SH-SY5Y (cell line): Measurements from ENCODE around the gene DENND6A.

Source experiments
- GATA2 ChIP-seq: IDR thresholded peaks from 2 replicates; pipeline ENCODE4 v1.6.1; 2011; ENCODE audit warnings: mild to moderate bottlenecking, low read depth, low read length
- GATA3 ChIP-seq: IDR thresholded peaks from 2 replicates; pipeline ENCODE4 v1.6.1; 2011; ENCODE audit warnings: low read depth, mild to moderate bottlenecking, low read length, moderate library complexity

DNA sequence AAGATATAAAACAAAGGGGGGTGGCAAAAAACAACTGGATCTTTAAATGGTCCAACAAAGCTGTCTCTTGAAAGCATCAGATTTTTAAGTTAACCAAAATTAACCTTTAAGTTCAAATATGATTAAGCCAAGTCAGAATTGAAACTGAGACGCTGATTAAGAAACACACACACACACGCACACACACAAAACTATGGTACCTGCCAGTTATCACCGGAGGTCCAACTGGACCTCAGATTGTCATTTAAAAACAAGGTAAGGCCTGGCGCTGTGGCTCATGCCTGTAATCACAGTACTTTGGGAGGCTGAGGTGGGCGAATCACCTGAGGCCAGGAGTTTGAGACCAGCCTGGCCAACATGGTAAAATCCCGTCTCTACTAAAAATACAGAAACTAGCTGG is 106.1 kb downstream of the DENND6A start:
- TF ChIP-seq GATA2 (no peak), GATA3 (no peak)
